SIG-M5 treated with dmso at 0.1 percent for 504 hours (cell line): ENCODE measurements around the gene USF2.

Experiments
- DNase-seq: peaks from one replicate; lab custom pipeline; 2025; ENCODE audit not compliant: unreplicated experiment; lab: John Stamatoyannopoulos, UW

Gene USF2

GRCh38 chr19:35241417-35241816 lies 27.3 kb upstream of the USF2 start:
- no peak for DNase-seq

GRCh38 chr19:35246466-35247092 lies 22.2 kb upstream of the USF2 start:
- no peak for DNase-seq

DNA sequence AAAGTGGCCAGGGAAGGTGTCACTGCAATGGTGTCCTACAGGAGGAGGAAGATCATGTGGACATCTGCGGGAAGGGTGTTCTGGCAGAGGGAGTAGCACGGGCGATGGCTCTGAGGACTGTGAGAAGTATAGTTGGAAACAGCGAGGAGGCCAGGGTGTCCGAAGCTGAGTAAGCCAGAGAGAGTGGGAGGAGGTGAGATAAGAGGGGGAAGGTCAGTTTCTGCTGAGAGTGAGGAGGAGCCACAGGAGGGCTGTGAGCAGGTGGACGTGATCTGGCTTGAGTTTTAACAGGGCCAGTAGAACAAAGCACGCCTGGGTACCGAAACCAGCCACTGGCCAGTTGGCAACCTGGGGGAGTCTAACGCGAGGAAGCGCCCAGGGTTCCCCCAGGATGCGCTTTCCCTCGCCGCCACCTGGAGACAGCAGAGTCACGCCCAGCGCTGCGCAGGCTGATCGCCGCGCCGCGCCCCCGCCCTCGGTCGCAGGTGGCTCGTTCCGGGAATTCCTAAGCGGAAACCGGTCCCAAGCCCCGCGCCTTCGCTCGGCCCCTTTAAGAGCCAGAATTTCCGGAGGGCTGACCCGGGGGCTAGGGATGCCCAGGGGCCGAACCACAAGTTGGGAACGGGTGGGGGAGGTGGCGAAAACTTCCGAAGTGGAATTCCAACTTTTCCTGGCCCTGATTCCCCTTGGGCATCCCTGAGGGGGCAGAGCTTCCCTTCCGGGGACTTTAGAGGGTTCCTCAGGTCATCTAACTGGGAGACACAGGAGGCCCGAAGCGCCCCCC lies 21.0 kb upstream of the USF2 start:
- DNase-seq: peak; percentile 20

GRCh38 chr19:35248310-35249145 lies 20.2 kb upstream of the USF2 start, which contains the start of gene LSR:
TSS of gene LSR (plus strand) at chr19:35249002. CDS start at chr19:35249023, 21 bp downstream.
- DNase-seq: peak; percentile 31

DNA sequence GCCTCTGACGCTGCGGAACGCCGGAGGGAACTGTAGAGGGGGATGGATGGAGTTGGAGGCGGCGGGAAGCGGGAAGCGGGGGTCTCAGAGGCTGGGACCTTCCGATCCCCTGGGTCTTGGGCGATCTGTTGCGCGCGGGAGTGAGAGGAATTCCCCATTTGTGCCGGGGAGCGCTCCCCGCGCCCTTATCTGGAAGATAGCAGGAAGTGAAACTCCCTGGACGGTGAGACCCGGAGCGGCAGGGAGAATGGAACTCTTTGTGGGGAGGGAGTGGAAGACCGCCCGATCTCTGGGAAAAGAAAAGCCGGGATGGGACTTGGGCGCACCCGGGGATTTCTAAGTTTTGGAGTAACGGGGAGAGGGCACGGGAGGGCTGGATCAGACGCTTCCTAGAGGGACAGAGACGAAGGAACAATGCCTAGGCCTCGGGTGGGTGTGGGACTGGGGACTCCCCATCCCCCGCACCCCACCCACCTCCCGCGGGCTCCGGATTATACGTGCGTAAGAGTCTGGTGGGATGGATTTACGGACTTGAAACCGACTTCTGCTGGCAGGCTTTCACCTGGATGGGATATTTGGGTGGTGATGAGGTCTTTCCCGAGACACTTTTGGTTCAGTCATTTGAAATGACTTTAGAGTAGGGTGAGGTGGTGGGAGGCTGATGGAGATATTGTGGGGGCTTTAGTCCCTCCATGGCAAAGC lies 19.5 kb upstream of the USF2 start:
- no peak for DNase-seq

GRCh38 chr19:35249848-35250711 lies 18.7 kb upstream of the USF2 start:
- DNase-seq: no peak

- no peak for DNase-seq
These were observed 17.3 kb upstream of the USF2 start for GRCh38 chr19:35251456-35251855.

GRCh38 chr19:35253316-35254286 lies 15.2 kb upstream of the USF2 start:
- DNase-seq: no peak

DNA sequence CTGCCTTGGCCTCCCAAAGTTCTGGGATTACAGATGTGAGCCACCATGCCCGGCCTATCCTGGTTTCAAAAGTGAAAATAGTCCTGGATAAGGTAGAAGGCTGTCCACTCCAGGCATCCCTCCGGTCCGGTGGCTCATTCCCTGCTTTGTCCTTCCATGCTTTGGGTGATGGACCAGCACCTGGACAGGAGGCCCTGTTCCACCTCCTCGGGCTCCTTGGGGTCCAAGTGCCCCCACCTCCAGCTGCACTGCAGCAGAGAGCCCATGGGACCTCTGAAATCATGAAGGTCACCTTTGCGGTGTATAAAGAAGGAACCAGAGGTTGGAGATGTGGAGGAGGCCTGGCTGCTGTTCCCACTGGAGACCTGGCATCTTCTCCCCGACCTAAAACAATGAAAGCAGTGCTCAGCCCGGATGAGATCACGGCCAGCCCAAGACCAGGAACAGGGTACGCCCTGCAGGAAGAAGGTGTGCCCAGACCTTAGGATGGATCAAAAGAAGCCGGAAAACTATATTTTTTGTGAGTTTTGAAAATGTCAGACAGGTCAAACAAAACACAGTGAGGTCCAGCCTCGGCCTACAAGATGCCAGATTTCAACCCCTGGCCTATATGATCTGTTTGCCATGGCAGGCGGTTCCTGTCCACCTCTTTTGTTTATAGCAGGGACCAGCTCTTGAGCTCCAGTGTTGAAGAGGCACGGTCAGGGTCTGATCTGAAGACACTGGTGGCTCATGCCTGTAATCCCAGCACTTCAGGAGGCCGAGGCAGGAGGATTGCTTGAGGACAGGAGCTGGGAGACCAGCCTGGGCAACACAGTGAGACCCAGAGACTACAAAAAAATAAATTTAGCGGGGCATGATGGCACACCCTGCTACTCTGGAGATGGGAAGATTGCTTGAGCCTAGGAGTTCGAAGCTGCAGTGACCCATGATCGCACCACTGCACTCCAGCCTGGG lies 14.1 kb upstream of the USF2 start:
- DNase-seq: no peak

DNA sequence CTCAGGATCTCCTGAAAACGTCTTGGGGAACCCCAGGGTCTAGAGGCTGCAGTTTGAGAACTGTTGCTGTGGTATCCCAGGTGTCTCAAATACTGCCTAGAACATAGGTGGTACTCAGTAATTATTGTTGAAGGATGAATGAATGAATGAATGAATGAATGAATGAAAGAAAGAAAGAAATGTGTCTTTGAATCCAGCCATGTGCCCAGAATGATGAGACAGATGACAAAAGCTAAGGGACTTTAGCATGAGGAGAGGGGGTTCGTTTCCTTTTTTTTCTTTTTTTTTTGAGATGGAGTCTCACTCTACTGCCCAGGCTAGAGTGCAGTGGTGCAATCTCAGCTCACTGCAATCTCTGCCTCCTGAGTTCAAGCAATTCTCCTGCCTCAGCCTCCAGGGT lies 12.2 kb upstream of the USF2 start:
- no peak for DNase-seq

DNA sequence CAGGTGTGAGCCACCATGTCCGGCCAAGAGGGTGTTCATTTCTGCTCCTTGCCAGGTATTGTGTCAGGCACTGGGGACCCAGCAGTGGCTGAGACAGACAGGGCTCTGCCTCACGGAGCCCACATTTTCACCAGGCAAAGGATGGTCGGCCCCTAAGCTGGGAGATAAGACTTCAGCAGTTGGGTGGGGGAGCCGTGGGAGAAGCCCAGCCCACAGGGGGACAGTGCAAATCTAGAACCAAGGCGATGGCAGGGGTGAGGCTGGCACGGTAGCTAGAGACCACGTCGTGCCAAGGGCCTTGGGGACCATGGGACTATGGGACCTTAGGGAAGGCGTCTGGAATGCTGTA lies 11.7 kb upstream of the USF2 start:
- DNase-seq: no peak

- no peak for DNase-seq
These were observed 8.0 kb upstream of the USF2 start for GRCh38 chr19:35260694-35261304.

DNA sequence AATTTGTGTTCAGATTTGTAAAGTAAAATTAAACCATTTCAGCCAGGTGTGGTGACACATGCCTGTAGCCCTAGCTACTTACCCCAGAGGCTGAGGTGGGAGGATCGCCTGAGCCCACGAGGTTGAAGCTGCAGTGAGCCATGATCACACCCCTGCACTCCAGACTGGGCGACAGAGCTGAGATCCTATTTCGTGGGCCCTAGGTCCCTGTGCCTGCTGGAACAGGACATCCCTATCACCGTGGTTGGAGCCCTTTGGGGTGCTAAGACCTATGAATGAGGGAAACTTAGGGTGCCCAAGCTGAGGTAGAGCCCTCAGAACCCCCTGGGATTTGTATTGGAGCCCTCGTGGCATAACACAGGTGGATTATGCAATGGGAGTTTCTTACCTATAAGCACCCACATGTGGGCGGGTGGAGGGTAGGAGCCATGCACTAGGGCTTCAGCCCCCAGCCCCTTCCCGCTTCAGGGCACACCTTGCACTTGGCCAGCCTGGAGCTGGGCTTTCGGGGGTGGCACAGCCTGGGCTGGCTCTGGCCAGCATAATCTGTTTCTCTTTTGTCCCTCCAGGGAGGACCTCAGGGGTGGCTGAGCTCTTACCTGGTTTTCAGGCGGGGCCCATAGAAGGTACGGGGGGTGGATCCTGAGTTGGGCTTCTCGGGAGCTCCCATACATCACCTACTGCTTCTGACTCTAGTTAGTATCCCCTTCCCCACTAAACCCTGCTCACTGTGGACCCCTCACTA lies 7.2 kb upstream of the USF2 start:
- no peak for DNase-seq

DNA sequence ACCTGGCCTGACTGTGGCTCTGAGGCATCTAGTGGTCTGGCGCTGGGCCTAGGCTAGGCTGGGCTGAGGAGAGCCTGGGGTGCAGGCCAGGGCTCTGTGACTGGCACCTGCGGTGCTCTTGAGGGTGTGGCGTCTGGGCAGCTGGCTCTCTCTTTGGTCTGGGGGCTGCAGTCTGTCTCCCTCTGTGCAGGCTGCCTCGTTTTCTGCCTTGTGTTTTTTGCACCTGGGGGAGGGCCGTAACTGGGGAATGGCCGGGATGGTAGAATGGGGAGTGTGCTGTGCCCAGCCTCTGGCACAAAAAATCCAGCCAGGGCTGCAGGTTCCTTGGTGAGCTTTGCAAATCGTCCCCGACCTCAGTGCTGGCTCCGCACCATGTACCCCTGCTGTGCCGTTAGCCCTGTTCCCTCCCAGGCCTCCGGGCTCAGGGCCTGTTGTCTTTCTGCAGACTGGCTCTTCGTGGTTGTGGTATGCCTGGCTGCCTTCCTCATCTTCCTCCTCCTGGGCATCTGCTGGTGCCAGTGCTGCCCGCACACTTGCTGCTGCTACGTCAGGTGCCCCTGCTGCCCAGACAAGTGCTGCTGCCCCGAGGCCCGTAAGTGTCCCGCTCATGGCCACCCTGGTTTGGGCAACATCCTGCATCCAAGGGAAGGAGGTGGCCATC lies 6.5 kb upstream of the USF2 start:
- no peak for DNase-seq

- DNase-seq: no peak
These were observed 4.3 kb upstream of the USF2 start for GRCh38 chr19:35264268-35265125.
